ENCODE data around the gene HSBP1L1.

DNA sequence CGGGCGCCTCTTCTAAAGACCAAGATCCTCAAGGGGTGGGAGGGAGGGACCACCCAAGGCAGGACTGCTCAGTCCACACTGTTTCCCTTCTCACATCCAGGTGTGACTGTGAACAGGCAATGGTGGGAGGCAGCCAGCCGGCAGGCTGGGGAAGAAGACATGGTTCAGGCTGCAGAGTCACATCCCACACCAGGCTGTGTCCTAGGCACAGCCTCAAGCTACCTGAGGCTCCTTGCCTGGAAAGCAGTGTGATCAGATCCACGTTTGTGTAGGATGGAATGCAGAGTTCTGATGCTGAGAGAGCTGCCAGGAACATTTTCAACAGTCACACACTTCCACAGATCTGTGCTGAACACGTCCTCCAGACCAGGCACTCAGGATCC is 29.4 kb upstream of the HSBP1L1 start:
- TF ChIP-seq, protein P1, sequence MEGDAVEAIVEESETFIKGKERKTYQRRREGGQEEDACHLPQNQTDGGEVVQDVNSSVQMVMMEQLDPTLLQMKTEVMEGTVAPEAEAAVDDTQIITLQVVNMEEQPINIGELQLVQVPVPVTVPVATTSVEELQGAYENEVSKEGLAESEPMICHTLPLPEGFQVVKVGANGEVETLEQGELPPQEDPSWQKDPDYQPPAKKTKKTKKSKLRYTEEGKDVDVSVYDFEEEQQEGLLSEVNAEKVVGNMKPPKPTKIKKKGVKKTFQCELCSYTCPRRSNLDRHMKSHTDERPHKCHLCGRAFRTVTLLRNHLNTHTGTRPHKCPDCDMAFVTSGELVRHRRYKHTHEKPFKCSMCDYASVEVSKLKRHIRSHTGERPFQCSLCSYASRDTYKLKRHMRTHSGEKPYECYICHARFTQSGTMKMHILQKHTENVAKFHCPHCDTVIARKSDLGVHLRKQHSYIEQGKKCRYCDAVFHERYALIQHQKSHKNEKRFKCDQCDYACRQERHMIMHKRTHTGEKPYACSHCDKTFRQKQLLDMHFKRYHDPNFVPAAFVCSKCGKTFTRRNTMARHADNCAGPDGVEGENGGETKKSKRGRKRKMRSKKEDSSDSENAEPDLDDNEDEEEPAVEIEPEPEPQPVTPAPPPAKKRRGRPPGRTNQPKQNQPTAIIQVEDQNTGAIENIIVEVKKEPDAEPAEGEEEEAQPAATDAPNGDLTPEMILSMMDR (IDR thresholded peaks at IDR 0.05) = no peak
- no peak for TF ChIP-seq POLR2A (IDR thresholded peaks at IDR 0.05)
